ENCODE results near the gene GSX2.
"Not testable (repeated sequence)": the region's sequence is repeated elsewhere in the genome, so short reads cannot be mapped to it uniquely, and the experiment has no call there.

Gene GSX2

GRCh38 chr4:54099748-54100574, at the start of gene GSX2:
GSX2 (plus strand) TSS chr4:54100163; CDS start chr4:54100345, 182 bp downstream.
- DNase-seq (ENCODE audit: low read depth, low spot score) = no peak

GRCh38 chr4:54050214-54050904, 49.6 kb upstream of the GSX2 start:
- DNase-seq (ENCODE audit: low read depth, low spot score) = no peak

GRCh38 chr4:54053322-54053721, 46.6 kb upstream of the GSX2 start:
- not testable (repeated sequence) for DNase-seq (ENCODE audit: low read depth, low spot score)

- DNase-seq (ENCODE audit: low read depth, low spot score) = no peak
Measured at GRCh38 chr4:54054501-54054900, 45.5 kb upstream of the GSX2 start.

- DNase-seq (ENCODE audit: low read depth, low spot score) = no peak
Measured at GRCh38 chr4:54055494-54055893, 44.5 kb upstream of the GSX2 start.

GRCh38 chr4:54056360-54056759, 43.6 kb upstream of the GSX2 start:
- DNase-seq (ENCODE audit: low read depth, low spot score) = no peak

- DNase-seq (ENCODE audit: low read depth, low spot score) = no peak
Measured at GRCh38 chr4:54058171-54058570, 41.8 kb upstream of the GSX2 start.

- no peak for DNase-seq (ENCODE audit: low read depth, low spot score)
Measured at GRCh38 chr4:54060116-54060515, 39.8 kb upstream of the GSX2 start.

- no peak for DNase-seq (ENCODE audit: low read depth, low spot score)
Measured at GRCh38 chr4:54061067-54061466, 38.9 kb upstream of the GSX2 start.

- no peak for DNase-seq (ENCODE audit: low read depth, low spot score)
Measured at GRCh38 chr4:54061873-54062272, 38.1 kb upstream of the GSX2 start.

GRCh38 chr4:54062392-54062791, 37.6 kb upstream of the GSX2 start:
- no peak for DNase-seq (ENCODE audit: low read depth, low spot score)

- DNase-seq (ENCODE audit: low read depth, low spot score) = no peak
Measured at GRCh38 chr4:54063229-54063628, 36.7 kb upstream of the GSX2 start.

GRCh38 chr4:54063737-54064316, 36.1 kb upstream of the GSX2 start:
- DNase-seq (ENCODE audit: low read depth, low spot score) = no peak

- peak; percentile 80 for DNase-seq (ENCODE audit: low read depth, low spot score)
Measured at GRCh38 chr4:54064317-54065111, 35.4 kb upstream of the GSX2 start, which contains the start of gene CHIC2. CHIC2 (minus strand) TSS chr4:54064605; CDS start chr4:54064300, 305 bp downstream.

GRCh38 chr4:54065282-54066087, 34.5 kb upstream of the GSX2 start:
- no peak for DNase-seq (ENCODE audit: low read depth, low spot score)

GRCh38 chr4:54066088-54066415, 33.9 kb upstream of the GSX2 start:
- DNase-seq (ENCODE audit: low read depth, low spot score) = no peak

- no peak for DNase-seq (ENCODE audit: low read depth, low spot score)
Measured at GRCh38 chr4:54066718-54067129, 33.2 kb upstream of the GSX2 start.

GRCh38 chr4:54067166-54067565, 32.8 kb upstream of the GSX2 start:
- DNase-seq (ENCODE audit: low read depth, low spot score) = no peak

- DNase-seq (ENCODE audit: low read depth, low spot score) = no peak
Measured at GRCh38 chr4:54073271-54073880, 26.6 kb upstream of the GSX2 start.

GRCh38 chr4:54074381-54074780, 25.6 kb upstream of the GSX2 start:
- no peak for DNase-seq (ENCODE audit: low read depth, low spot score)

GRCh38 chr4:54076673-54077072, 23.3 kb upstream of the GSX2 start:
- no peak for DNase-seq (ENCODE audit: low read depth, low spot score)

Data from smooth muscle cell of the brain vasculature (primary cell).